Endothelial cell of umbilical vein (primary cell): ENCODE results near the gene CPT2.

Experiments
- CTCF ChIP-seq, 2 donors: IDR thresholded peaks; 1 replicate in 1 of 2; 2 replicates in 1 of 2; pipeline ENCODE4 v1.5.1; 2011; ENCODE audit warnings: low read length in 2 of 2, mild to moderate bottlenecking in 2 of 2, moderate library complexity in 2 of 2, control low read depth in 1 of 2, inconsistent platforms in 1 of 2, low read depth in 1 of 2; ENCODE audit not compliant: insufficient read depth in 1 of 2; ENCODE audit errors: extremely low read depth in 1 of 2
- EZH2 ChIP-seq: IDR thresholded peaks from 2 replicates; pipeline ENCODE4 v1.6.1; 2012; ENCODE audit warnings: borderline replicate concordance, low read depth, mild to moderate bottlenecking, moderate library complexity, low read length, inconsistent platforms; ENCODE audit not compliant: severe bottlenecking
- FOS ChIP-seq: IDR thresholded peaks from 2 replicates; pipeline ENCODE4 v1.6.1; 2011; ENCODE audit warnings: mild to moderate bottlenecking, low read length, moderate library complexity, borderline replicate concordance; ENCODE audit not compliant: insufficient read depth
- GATA2 ChIP-seq: IDR thresholded peaks from 2 replicates; pipeline ENCODE4 v1.7.0; 2011; ENCODE audit warnings: low read depth, mild to moderate bottlenecking, moderate library complexity, mixed read lengths, low read length; ENCODE audit not compliant: insufficient read length, insufficient read depth
- JUN ChIP-seq: IDR thresholded peaks from 2 replicates; pipeline ENCODE4 v1.6.1; 2011; ENCODE audit warnings: borderline replicate concordance, low read depth; ENCODE audit not compliant: insufficient read length, insufficient read depth
- MAX ChIP-seq: IDR thresholded peaks from 2 replicates; pipeline ENCODE4 v1.6.1; 2011; ENCODE audit not compliant: insufficient read depth, insufficient read length
- MYC ChIP-seq: IDR thresholded peaks from one replicate; pipeline ENCODE4 v1.6.1; 2011; ENCODE audit warnings: mild to moderate bottlenecking, low read depth, low read length
- POLR2A ChIP-seq: IDR thresholded peaks from 2 replicates; pipeline ENCODE4 v1.6.1; 2012; ENCODE audit warnings: low read depth, mild to moderate bottlenecking, control low read depth, low read length
- POLR2AphosphoS5 ChIP-seq: IDR thresholded peaks from 2 replicates; pipeline ENCODE4 v1.6.1; 2012; ENCODE audit warnings: low read depth, mild to moderate bottlenecking, control low read depth, low read length, moderate library complexity; ENCODE audit not compliant: insufficient read depth

GRCh38 chr1:53218201-53218600 lies 21.6 kb downstream of the CPT2 start:
- TF ChIP-seq POLR2A (no peak), CTCF (IDR thresholded peaks at IDR 0.05; ENCODE audit: extremely low read depth in 1 of 2, insufficient read depth in 1 of 2, low read depth in 1 of 2, low read length in 2 of 2) (no peak), MYC (no peak), EZH2 (no peak), MAX (no peak), POLR2AphosphoS5 (no peak), FOS (no peak), JUN (no peak), GATA2 (no peak)
